ENCODE data around the gene MATN1. TPM values are rescaled to one million over a fixed set of nuclear protein-coding genes. Genes with fewer than 3 reads are reported as not detected.
"Not testable (repeated sequence)": the region's sequence is repeated elsewhere in the genome, so short reads cannot be mapped to it uniquely, and the experiment has no call there.

The MATN1 gene
- total RNA-seq, 1 donor from 2014 or later, result not detected

DNA sequence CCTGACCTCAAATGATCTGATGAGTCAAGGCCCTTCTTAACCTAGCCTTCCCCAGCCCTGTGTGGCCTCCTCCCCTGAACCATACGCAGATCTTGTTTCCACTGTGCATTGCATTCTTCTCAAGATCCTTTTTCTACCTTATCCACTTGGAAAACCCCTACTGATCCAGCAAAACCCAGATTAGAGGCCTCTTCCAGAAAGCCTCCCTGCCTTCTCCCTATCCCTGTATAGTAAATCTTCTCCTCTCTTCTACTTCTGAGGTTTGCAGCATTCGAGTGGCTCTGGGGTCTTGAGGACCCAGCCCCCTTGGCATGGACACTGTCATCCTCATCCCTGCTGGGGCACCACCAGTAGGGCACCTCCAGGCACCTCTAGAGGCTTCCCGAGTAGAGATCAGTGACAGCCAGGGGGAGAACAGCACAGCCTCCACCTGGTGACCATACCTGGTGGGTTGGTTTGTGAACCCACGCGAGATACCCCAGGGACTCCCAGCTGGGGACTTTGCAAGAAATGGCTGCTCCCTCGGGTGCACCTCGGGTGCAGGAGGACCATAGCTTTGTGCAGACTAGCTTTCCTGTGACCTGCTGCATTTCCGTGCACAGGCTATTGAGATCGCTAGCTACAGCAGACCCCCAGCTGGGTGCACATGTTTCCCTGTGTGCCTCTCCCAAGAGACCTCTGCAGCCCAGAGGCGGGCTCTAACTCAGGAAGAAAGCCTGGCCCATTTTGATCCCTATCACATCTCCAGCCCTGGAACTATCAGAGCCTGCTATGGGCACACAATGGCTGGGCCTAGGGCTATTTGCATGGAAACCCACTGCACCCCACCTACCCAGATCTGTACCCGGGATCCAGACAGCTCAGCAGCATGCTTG is 34.2 kb downstream of the MATN1 start:
- no peak for DNase-seq (ENCODE audit: low read depth)
- H3K4me3 ChIP-seq (ENCODE audit: low read depth, low read length), result no peak overlapping the region
- TF ChIP-seq, protein P1, sequence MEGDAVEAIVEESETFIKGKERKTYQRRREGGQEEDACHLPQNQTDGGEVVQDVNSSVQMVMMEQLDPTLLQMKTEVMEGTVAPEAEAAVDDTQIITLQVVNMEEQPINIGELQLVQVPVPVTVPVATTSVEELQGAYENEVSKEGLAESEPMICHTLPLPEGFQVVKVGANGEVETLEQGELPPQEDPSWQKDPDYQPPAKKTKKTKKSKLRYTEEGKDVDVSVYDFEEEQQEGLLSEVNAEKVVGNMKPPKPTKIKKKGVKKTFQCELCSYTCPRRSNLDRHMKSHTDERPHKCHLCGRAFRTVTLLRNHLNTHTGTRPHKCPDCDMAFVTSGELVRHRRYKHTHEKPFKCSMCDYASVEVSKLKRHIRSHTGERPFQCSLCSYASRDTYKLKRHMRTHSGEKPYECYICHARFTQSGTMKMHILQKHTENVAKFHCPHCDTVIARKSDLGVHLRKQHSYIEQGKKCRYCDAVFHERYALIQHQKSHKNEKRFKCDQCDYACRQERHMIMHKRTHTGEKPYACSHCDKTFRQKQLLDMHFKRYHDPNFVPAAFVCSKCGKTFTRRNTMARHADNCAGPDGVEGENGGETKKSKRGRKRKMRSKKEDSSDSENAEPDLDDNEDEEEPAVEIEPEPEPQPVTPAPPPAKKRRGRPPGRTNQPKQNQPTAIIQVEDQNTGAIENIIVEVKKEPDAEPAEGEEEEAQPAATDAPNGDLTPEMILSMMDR (conservative IDR thresholded peaks at IDR 0.05; ENCODE audit: low read depth, low read length), result no peak

DNA sequence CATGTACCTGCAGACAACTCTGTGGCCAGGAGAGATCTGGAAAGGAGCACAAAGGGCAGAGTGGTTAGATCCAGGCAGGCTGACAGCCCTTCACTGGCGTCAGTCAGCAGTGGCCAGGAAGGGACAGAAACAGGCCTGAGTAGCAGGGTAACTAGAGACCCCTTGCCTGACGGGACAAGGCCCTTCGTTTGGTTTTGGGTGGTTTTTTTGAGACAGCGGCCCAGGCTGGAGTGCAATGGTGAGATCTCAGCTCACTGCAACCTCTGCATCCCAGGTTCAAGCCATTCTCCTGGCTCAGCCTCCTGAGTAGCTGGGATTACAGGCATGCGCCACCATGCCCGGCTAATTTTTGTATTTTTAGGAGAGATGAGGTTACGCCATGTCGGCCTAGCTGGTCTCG is 34.9 kb downstream of the MATN1 start:
- not testable (repeated sequence) for DNase-seq (ENCODE audit: low read depth); H3K4me3 ChIP-seq (ENCODE audit: low read depth, low read length)

DNA sequence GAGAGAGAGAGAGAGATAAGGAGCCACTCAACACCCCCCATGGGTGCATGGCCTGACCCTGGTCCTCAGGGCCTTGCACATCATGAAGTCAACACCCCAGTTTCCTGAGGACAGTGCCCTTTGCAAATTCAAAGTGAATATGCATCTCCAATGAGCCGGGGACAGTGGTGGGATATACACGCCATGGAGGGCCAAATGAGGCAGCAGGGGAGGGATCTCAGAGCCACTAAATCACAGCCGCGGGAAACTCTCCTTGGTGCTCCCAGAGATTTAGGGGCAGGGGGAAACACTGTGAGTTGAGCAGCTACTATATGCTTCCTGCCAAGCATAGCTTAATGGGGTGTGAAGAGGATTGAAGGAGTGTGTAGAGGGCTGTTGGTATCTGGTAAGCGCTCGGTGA is 35.5 kb downstream of the MATN1 start:
- no peak for DNase-seq (ENCODE audit: low read depth)
- no peak overlapping the region for H3K4me3 ChIP-seq (ENCODE audit: low read depth, low read length)
- TF ChIP-seq, protein P1 (conservative IDR thresholded peaks at IDR 0.05; ENCODE audit: low read depth, low read length), result no peak

DNA sequence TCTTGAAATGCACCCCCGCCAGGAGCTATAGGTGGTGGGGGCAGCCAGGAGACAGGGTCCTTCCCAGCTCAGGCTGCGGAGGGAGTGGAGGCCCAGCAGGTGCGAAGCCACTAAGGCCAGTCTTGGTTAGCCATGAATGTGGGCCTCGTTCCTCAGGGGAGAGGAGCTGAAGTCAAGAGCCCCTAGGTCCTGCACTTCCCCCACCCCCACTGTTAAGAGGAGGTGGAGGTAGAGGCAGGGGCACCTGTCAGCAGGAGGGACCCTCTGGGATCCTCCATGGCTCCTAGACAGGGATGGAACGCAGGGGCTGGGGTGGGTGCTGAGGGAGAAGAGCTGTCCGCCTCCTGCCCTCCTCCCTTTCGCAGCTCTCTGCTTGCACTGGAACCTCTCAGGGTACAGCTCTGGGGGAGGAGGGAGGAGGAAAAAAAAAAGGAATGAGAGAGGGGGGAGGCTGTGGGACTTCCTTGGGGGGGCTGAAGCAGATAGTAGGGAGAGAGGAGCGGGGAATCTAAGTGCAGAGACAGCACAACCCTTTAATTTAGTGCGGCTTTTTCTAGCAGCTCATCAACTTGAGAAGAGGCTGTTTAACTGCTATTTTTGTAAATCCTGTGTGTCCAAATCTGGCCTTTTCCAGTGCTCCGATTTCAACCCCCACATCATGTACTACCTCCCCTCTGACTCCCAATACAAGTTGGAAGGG is 37.0 kb downstream of the MATN1 start:
- no peak for DNase-seq (ENCODE audit: low read depth)
- TF ChIP-seq, protein P1 (conservative IDR thresholded peaks at IDR 0.05; ENCODE audit: low read depth, low read length), result no peak
- H3K4me3 ChIP-seq (ENCODE audit: low read depth, low read length), result no peak overlapping the region

DNA sequence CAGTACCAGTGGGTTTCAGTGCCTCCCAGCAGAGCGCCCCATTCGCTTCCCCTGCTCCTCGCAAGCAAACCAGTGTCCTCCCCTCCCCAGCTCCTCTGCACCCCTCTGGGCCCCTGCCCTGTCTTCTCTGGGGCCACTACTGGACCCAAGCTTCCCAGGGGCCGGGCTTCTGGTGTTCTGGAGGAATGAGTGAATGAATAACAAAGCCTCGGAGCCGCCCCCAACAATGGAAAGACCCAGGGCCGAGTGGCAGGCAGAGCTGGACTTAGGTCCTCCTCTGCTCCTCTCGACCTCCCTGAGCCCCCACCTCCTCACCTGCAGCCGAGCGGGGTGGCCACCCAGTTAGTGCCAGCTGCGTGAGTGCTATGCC is 37.6 kb downstream of the MATN1 start:
- TF ChIP-seq, protein P1 (conservative IDR thresholded peaks at IDR 0.05; ENCODE audit: low read depth, low read length), result no peak
- DNase-seq (ENCODE audit: low read depth), result no peak
- H3K4me3 ChIP-seq (ENCODE audit: low read depth, low read length), result no peak overlapping the region

DNA sequence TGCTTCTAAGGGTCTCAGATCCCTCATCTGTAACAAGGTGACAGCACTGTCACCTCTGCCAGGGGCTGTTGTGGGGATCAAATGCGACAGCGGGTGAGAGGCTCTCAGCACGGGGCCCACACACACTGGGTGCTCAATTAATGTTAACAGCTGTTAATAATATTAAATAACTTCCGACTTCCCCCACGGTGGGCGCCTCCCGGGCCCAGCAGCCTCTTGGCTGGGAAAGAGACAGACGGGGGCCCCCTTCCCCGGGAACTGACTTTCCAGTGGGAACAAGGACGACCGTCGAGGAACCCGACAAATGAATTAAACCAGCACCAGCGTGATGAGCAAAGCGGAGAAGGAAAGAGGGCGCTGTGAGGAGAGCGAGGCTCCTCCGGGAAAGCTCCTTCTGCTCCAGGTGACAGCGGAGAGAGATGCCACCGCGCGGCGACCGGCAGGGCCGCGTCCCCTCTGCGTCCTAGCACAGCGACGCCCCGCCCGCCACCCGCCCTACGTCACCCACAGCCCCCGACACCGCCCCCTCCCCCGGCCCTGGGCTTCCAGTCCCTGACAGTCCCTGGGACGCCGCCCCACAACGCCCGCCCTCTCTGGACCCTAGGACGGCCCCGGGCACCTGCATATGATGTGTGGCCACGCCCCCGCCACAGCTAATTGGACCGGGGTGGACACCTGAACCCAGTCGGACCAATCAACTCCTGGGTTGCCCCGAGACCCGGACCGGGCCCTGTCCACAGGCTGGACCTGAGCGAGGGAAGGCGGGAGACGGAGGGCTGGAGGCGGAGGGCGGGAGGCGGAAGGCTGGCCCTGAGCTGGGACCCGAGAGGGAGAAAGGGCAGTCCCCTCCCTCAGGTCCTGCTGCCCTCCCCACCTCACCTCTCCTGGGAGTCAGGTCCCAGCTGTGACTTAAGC is 38.2 kb downstream of the MATN1 start:
- TF ChIP-seq, protein P1 (conservative IDR thresholded peaks at IDR 0.05; ENCODE audit: low read depth, low read length), result no peak
- no peak overlapping the region for H3K4me3 ChIP-seq (ENCODE audit: low read depth, low read length)
- no peak for DNase-seq (ENCODE audit: low read depth)

DNA sequence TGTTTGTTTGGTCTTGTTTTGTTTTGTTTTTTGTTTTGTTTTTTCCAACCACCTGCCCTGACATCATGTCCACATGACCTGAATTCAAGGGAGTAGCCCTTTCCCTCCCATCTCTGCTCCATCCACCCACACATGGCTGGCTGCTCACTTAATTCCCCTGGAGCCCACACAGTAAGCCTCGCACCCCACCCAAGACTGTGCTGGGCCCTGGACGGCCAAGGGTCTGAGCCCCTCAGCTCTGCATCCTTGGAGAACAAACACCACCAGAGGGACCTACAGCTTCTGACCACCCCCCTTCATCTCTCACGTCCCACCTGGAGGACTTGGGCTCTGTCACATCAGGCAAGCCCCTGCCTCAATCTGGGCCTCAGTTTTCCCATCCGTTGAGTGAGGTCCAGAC is 39.1 kb downstream of the MATN1 start:
- no peak overlapping the region for H3K4me3 ChIP-seq (ENCODE audit: low read depth, low read length)
- TF ChIP-seq, protein P1 (conservative IDR thresholded peaks at IDR 0.05; ENCODE audit: low read depth, low read length), result no peak
- no peak for DNase-seq (ENCODE audit: low read depth)

All from epithelial cell of proximal tubule (primary cell).